ENCODE results near the gene GZF1.

The GZF1 gene

GRCh38 chr20:23368316-23369071 lies 6.5 kb downstream of the GZF1 start:
- no peak overlapping the region for H3K27ac ChIP-seq (ENCODE audit: low read length)
- no peaks in the 10 kb centered on the region for H3K27me3 ChIP-seq (ENCODE audit: control insufficient read depth, insufficient read depth, low read length)
- no CpG with 5 or more reads among the region's 2 CpGs for WGBS (ENCODE audit: insufficient coverage, insufficient read length)
- H3K36me3 ChIP-seq (ENCODE audit: control insufficient read depth, insufficient read depth, low read length): peaks cover 24% of the 10 kb centered on the region
- H3K9me3 ChIP-seq (ENCODE audit: control insufficient read depth, insufficient read depth, low read length): no peaks in the 10 kb centered on the region; the same call in 1 of the 2 replicates
- no peak overlapping the region for H3K4me3 ChIP-seq (ENCODE audit: low read length)
- peaks cover 1% of the 10 kb centered on the region; the same call in 1 of the 2 replicates for H3K4me1 ChIP-seq (ENCODE audit: control insufficient read depth, insufficient read depth, low read length)
- DNase-seq (ENCODE audit: low read depth, low spot score): no peak

- H3K4me1 ChIP-seq (ENCODE audit: control insufficient read depth, insufficient read depth, low read length): peaks cover 1% of the 10 kb centered on the region; the same call in 1 of the 2 replicates
- no peak for DNase-seq (ENCODE audit: low read depth, low spot score)
- H3K4me3 ChIP-seq (ENCODE audit: low read length): no peak overlapping the region
- no peaks in the 10 kb centered on the region for H3K27me3 ChIP-seq (ENCODE audit: control insufficient read depth, insufficient read depth, low read length)
- H3K27ac ChIP-seq (ENCODE audit: low read length): no peak overlapping the region
- H3K9me3 ChIP-seq (ENCODE audit: control insufficient read depth, insufficient read depth, low read length): no peaks in the 10 kb centered on the region; the same call in 1 of the 2 replicates
- peaks cover 25% of the 10 kb centered on the region for H3K36me3 ChIP-seq (ENCODE audit: control insufficient read depth, insufficient read depth, low read length)
- no CpG with 5 or more reads among the region's 14 CpGs for WGBS (ENCODE audit: insufficient coverage, insufficient read length)
Observed at GRCh38 chr20:23369072-23369823, 7.3 kb downstream of the GZF1 start.

DNA sequence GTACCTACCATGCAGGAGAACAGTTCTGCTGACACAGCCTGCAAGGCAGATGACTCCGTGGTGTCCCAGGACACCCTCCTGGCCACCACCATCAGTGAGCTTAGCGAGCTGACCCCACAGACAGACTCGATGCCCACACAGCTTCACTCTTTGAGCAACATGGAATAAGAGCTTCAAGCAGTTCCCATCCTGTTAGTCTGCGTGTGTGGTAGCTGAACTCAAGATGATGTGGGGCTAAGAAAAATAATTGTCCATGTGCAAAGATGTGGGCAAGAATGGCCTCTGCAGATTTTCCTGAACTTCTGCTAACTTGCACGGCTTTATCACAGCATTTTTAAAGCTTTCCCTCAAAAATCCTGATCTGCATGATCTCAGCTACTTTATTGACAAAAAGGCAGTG lies 8.3 kb downstream of the GZF1 start:
- Histone ChIP-seq H3K9me3 (ENCODE audit: control insufficient read depth, insufficient read depth, low read length) (no peaks in the 10 kb centered on the region; the same call in 1 of the 2 replicates), H3K4me3 (ENCODE audit: low read length) (no peak overlapping the region), H3K27me3 (ENCODE audit: control insufficient read depth, insufficient read depth, low read length) (no peaks in the 10 kb centered on the region), H3K36me3 (ENCODE audit: control insufficient read depth, insufficient read depth, low read length) (peaks cover 24% of the 10 kb centered on the region), H3K4me1 (ENCODE audit: control insufficient read depth, insufficient read depth, low read length) (peaks cover under 1% of the 10 kb centered on the region; the same call in 1 of the 2 replicates), H3K27ac (ENCODE audit: low read length) (no peak overlapping the region)
- no peak for DNase-seq (ENCODE audit: low read depth, low spot score)
- WGBS (ENCODE audit: insufficient coverage, insufficient read length): no CpG with 5 or more reads among the region's 5 CpGs

DNA sequence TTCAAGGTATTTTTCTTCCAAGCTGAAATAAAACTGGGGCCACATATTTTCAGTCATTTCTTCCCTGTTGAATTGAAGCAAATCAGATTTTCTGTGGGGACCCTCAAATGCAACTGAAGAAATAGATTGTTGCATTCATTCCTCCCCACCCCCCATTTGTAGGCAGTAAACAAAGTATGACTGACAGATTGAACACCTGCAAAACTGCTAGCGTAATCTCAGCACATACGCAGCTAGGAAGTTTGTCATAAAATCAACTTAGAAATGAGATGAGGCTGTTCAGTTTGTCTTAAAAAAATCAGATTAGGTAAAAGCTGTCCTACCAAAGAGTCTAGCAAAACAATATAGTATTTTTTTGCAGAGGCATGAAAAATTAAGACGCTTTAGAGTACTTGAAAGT lies 8.9 kb downstream of the GZF1 start:
- no CpG with 5 or more reads among the region's 3 CpGs for WGBS (ENCODE audit: insufficient coverage, insufficient read length)
- no peaks in the 10 kb centered on the region for H3K27me3 ChIP-seq (ENCODE audit: control insufficient read depth, insufficient read depth, low read length)

DNA sequence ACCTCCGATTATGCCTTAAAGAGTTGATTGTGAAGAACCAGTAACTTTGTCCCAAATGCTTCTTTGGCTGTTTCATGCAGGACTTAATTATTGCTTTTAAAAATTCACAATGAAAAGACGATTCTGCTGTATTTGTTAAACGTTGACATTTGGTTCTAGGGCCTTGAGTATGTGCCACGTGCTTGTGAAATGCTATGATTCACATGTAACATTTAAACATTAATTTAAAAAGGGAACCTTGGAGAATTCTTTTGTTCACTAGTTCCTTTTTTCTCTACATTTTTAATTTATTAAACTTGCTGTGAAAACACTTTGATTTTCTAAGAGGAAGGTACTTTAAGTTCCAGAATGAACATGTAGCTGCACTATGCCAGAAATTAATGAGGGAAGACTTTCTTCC lies 9.5 kb downstream of the GZF1 start:
- DNase-seq (ENCODE audit: low read depth, low spot score): no peak
- no peak overlapping the region for H3K4me3 ChIP-seq (ENCODE audit: low read length)
- H3K27ac ChIP-seq (ENCODE audit: low read length): no peak overlapping the region
- peaks cover 20% of the 10 kb centered on the region for H3K36me3 ChIP-seq (ENCODE audit: control insufficient read depth, insufficient read depth, low read length)
- H3K27me3 ChIP-seq (ENCODE audit: control insufficient read depth, insufficient read depth, low read length): no peaks in the 10 kb centered on the region
- WGBS (ENCODE audit: insufficient coverage, insufficient read length): no CpG with 5 or more reads among the region's 4 CpGs
- H3K4me1 ChIP-seq (ENCODE audit: control insufficient read depth, insufficient read depth, low read length): no peaks in the 10 kb centered on the region
- H3K9me3 ChIP-seq (ENCODE audit: control insufficient read depth, insufficient read depth, low read length): no peaks in the 10 kb centered on the region; the same call in 1 of the 2 replicates

More for the DNA sequence above, 8.9 kb downstream of the GZF1 start:
- H3K4me1 ChIP-seq (ENCODE audit: control insufficient read depth, insufficient read depth, low read length): no peaks in the 10 kb centered on the region
- no peak overlapping the region for H3K4me3 ChIP-seq (ENCODE audit: low read length)
- H3K36me3 ChIP-seq (ENCODE audit: control insufficient read depth, insufficient read depth, low read length): peaks cover 20% of the 10 kb centered on the region
- no peak overlapping the region for H3K27ac ChIP-seq (ENCODE audit: low read length)
- H3K9me3 ChIP-seq (ENCODE audit: control insufficient read depth, insufficient read depth, low read length): no peaks in the 10 kb centered on the region; the same call in 1 of the 2 replicates
- no peak for DNase-seq (ENCODE audit: low read depth, low spot score)

DNA sequence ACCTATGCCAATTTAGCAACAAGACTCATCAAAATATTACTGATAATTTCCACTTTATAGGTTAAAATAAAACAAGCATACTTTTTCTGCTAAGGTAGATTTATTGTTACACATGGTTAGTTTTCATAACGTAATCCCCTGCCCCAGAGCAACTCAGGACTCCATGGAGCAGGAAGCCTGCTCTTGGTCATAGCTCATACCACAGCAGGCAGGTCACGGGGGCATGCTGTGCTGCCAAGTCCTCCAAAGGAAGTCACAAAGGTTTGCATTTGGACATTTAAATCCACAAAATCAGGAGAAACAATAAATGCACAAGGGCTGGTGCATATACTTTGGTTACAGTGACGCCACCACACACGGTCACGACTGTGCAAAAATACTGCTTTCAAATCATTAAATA lies 12.5 kb downstream of the GZF1 start:
- Histone ChIP-seq H3K27ac (ENCODE audit: low read length) (no peak overlapping the region), H3K9me3 (ENCODE audit: control insufficient read depth, insufficient read depth, low read length) (no peaks in the 10 kb centered on the region; the same call in 1 of the 2 replicates), H3K27me3 (ENCODE audit: control insufficient read depth, insufficient read depth, low read length) (no peaks in the 10 kb centered on the region), H3K4me1 (ENCODE audit: control insufficient read depth, insufficient read depth, low read length) (no peaks in the 10 kb centered on the region), H3K36me3 (ENCODE audit: control insufficient read depth, insufficient read depth, low read length) (peaks cover 20% of the 10 kb centered on the region), H3K4me3 (ENCODE audit: low read length) (no peak overlapping the region)
- WGBS (ENCODE audit: insufficient coverage, insufficient read length): no CpG with 5 or more reads among the region's 5 CpGs
- no peak for DNase-seq (ENCODE audit: low read depth, low spot score)

DNA sequence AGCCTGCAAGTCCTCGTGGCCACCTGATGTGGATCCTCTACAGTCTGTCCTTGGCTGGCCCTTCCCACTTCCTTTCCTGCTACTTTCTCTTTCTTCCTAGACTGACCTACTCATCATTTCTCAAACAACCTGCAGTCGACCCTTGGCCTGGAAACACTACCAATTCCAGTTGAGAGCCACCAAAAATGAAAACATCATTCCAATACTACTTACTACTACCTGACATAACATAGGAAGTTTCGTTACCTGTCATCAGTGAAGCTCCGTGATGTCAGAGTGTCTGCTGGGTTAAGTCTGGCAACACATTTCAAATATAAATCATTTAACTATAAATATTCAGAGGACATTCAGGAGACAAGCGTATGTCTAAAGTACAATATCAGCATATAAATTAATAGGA lies 13.8 kb downstream of the GZF1 start:
- H3K36me3 ChIP-seq (ENCODE audit: control insufficient read depth, insufficient read depth, low read length): peaks cover 11% of the 10 kb centered on the region; the same call in 1 of the 2 replicates
- no peak overlapping the region for H3K4me3 ChIP-seq (ENCODE audit: low read length)
- DNase-seq (ENCODE audit: low read depth, low spot score): no peak
- H3K27me3 ChIP-seq (ENCODE audit: control insufficient read depth, insufficient read depth, low read length): no peaks in the 10 kb centered on the region
- H3K4me1 ChIP-seq (ENCODE audit: control insufficient read depth, insufficient read depth, low read length): no peaks in the 10 kb centered on the region
- H3K27ac ChIP-seq (ENCODE audit: low read length): no peak overlapping the region
- WGBS (ENCODE audit: insufficient coverage, insufficient read length): no CpG with 5 or more reads among the region's 5 CpGs
- no peaks in the 10 kb centered on the region for H3K9me3 ChIP-seq (ENCODE audit: control insufficient read depth, insufficient read depth, low read length)

- no peaks in the 10 kb centered on the region for H3K27me3 ChIP-seq (ENCODE audit: control insufficient read depth, insufficient read depth, low read length)
- H3K4me3 ChIP-seq (ENCODE audit: low read length): no peak overlapping the region
- H3K4me1 ChIP-seq (ENCODE audit: control insufficient read depth, insufficient read depth, low read length): no peaks in the 10 kb centered on the region
- H3K27ac ChIP-seq (ENCODE audit: low read length): no peak overlapping the region
- peaks cover 2% of the 10 kb centered on the region; the same call in 1 of the 2 replicates for H3K36me3 ChIP-seq (ENCODE audit: control insufficient read depth, insufficient read depth, low read length)
- H3K9me3 ChIP-seq (ENCODE audit: control insufficient read depth, insufficient read depth, low read length): no peaks in the 10 kb centered on the region
- no peak for DNase-seq (ENCODE audit: low read depth, low spot score)
Observed at GRCh38 chr20:23379772-23380171, 17.8 kb downstream of the GZF1 start.

- Histone ChIP-seq H3K36me3 (ENCODE audit: control insufficient read depth, insufficient read depth, low read length) (peaks cover 2% of the 10 kb centered on the region; the same call in 1 of the 2 replicates), H3K27me3 (ENCODE audit: control insufficient read depth, insufficient read depth, low read length) (no peaks in the 10 kb centered on the region), H3K4me1 (ENCODE audit: control insufficient read depth, insufficient read depth, low read length) (no peaks in the 10 kb centered on the region), H3K4me3 (ENCODE audit: low read length) (no peak overlapping the region), H3K27ac (ENCODE audit: low read length) (no peak overlapping the region), H3K9me3 (ENCODE audit: control insufficient read depth, insufficient read depth, low read length) (no peaks in the 10 kb centered on the region)
- DNase-seq (ENCODE audit: low read depth, low spot score): no peak
Observed at GRCh38 chr20:23381876-23382275, 19.9 kb downstream of the GZF1 start.

GRCh38 chr20:23386304-23387117 lies 24.5 kb downstream of the GZF1 start:
- Histone ChIP-seq H3K4me3 (ENCODE audit: low read length) (no peak overlapping the region), H3K4me1 (ENCODE audit: control insufficient read depth, insufficient read depth, low read length) (no peaks in the 10 kb centered on the region), H3K27ac (ENCODE audit: low read length) (no peak overlapping the region), H3K27me3 (ENCODE audit: control insufficient read depth, insufficient read depth, low read length) (no peaks in the 10 kb centered on the region), H3K9me3 (ENCODE audit: control insufficient read depth, insufficient read depth, low read length) (no peaks in the 10 kb centered on the region), H3K36me3 (ENCODE audit: control insufficient read depth, insufficient read depth, low read length) (no peaks in the 10 kb centered on the region)
- no CpG with 5 or more reads among the region's 6 CpGs for WGBS (ENCODE audit: insufficient coverage, insufficient read length)
- DNase-seq (ENCODE audit: low read depth, low spot score): no peak

Measured in iPS DF 6.9 (cell line).